Stomach smooth muscle (tissue), 2 donors: ENCODE results near the gene RNF7.
"Not testable (repeated sequence)": the region's sequence is repeated elsewhere in the genome, so short reads cannot be mapped to it uniquely, and the experiment has no call there.

Source experiments
- H3K27ac ChIP-seq: one replicate; pipeline ENCODE4 v1.7.0; 2013; ENCODE audit warnings: mild to moderate bottlenecking, low read length, inconsistent platforms
- H3K27me3 ChIP-seq, 2 donors: one replicate each; pipeline ENCODE4 v1.7.0; 2013; ENCODE audit warnings: low read length in 2 of 2; ENCODE audit not compliant: insufficient read depth in 2 of 2, control insufficient read depth in 1 of 2
- H3K36me3 ChIP-seq, 2 donors: one replicate each; pipeline ENCODE4 v1.7.0; 2013; ENCODE audit warnings: low read length in 2 of 2; ENCODE audit not compliant: control insufficient read depth in 2 of 2, insufficient read depth in 2 of 2
- H3K4me1 ChIP-seq: one replicate; pipeline ENCODE4 v1.7.0; 2013; ENCODE audit warnings: low read length; ENCODE audit not compliant: control insufficient read depth, insufficient read depth
- H3K4me3 ChIP-seq, 2 donors: one replicate each; pipeline ENCODE4 v1.7.0; 2013; ENCODE audit warnings: low read length in 2 of 2
- H3K9ac ChIP-seq, 2 donors: one replicate each; pipeline ENCODE4 v1.7.0; 2013; ENCODE audit warnings: low read length in 2 of 2, mild to moderate bottlenecking in 1 of 2
- H3K9me3 ChIP-seq, 2 donors: one replicate each; pipeline ENCODE4 v1.7.0; 2013; ENCODE audit warnings: low read length in 2 of 2; ENCODE audit not compliant: control insufficient read depth in 2 of 2
- donor health status: healthy.
- donor health status: Pancreatic carcinoma.

Gene RNF7

GRCh38 chr3:141779667-141780066, 41.6 kb downstream of the RNF7 start:
- no peaks in the 10 kb centered on the region for H3K36me3 ChIP-seq
- no peak overlapping the region for H3K27ac ChIP-seq
- H3K4me3 ChIP-seq, result no peak overlapping the region
- no peaks in the 10 kb centered on the region for H3K27me3 ChIP-seq
- no peak overlapping the region for H3K9ac ChIP-seq
- no peaks in the 10 kb centered on the region for H3K4me1 ChIP-seq
- H3K9me3 ChIP-seq, result no peaks in the 10 kb centered on the region

- H3K27me3 ChIP-seq, result no peaks in the 10 kb centered on the region
- no peak overlapping the region for H3K4me3 ChIP-seq
- no peaks in the 10 kb centered on the region for H3K36me3 ChIP-seq
- H3K27ac ChIP-seq, result no peak overlapping the region
- H3K9me3 ChIP-seq, result no peaks in the 10 kb centered on the region
- H3K4me1 ChIP-seq, result no peaks in the 10 kb centered on the region
- H3K9ac ChIP-seq, result no peak overlapping the region
Observed at GRCh38 chr3:141782386-141782932, 44.4 kb downstream of the RNF7 start.

GRCh38 chr3:141783632-141784031, 45.5 kb downstream of the RNF7 start:
- Histone ChIP-seq H3K36me3 (no peaks in the 10 kb centered on the region), H3K9me3 (no peaks in the 10 kb centered on the region), H3K4me3 (no peak overlapping the region), H3K27me3 (no peaks in the 10 kb centered on the region), H3K27ac (no peak overlapping the region), H3K4me1 (no peaks in the 10 kb centered on the region), H3K9ac (no peak overlapping the region)

- Histone ChIP-seq H3K4me1 (no peaks in the 10 kb centered on the region), H3K27ac (no peak overlapping the region), H3K27me3 (no peaks in the 10 kb centered on the region), H3K9me3 (no peaks in the 10 kb centered on the region), H3K36me3 (no peaks in the 10 kb centered on the region), H3K9ac (no peak overlapping the region), H3K4me3 (no peak overlapping the region)
Observed at GRCh38 chr3:141784096-141784495, 46.0 kb downstream of the RNF7 start.

- H3K27ac ChIP-seq, result no peak overlapping the region
- no peaks in the 10 kb centered on the region for H3K27me3 ChIP-seq
- H3K4me3 ChIP-seq, result no peak overlapping the region
- H3K9ac ChIP-seq, result no peak overlapping the region
- no peaks in the 10 kb centered on the region for H3K9me3 ChIP-seq
- H3K4me1 ChIP-seq, result no peaks in the 10 kb centered on the region
- H3K36me3 ChIP-seq, result no peaks in the 10 kb centered on the region
Observed at GRCh38 chr3:141784531-141784930, 46.4 kb downstream of the RNF7 start.

- Histone ChIP-seq H3K4me3 (no peak overlapping the region), H3K4me1 (no peaks in the 10 kb centered on the region), H3K27me3 (no peaks in the 10 kb centered on the region), H3K36me3 (no peaks in the 10 kb centered on the region), H3K27ac (no peak overlapping the region), H3K9me3 (no peaks in the 10 kb centered on the region), H3K9ac (no peak overlapping the region)
Observed at GRCh38 chr3:141788149-141788548, 50.1 kb downstream of the RNF7 start.

GRCh38 chr3:141788750-141789149, 50.7 kb downstream of the RNF7 start:
- not testable (repeated sequence) for H3K9ac ChIP-seq, H3K4me1 ChIP-seq, H3K4me3 ChIP-seq, H3K27me3 ChIP-seq, H3K36me3 ChIP-seq, H3K27ac ChIP-seq, H3K9me3 ChIP-seq

- Histone ChIP-seq H3K27ac (no peak overlapping the region), H3K27me3 (no peaks in the 10 kb centered on the region), H3K9me3 (no peaks in the 10 kb centered on the region), H3K36me3 (no peaks in the 10 kb centered on the region), H3K9ac (no peak overlapping the region), H3K4me3 (no peak overlapping the region), H3K4me1 (no peaks in the 10 kb centered on the region)
Observed at GRCh38 chr3:141789281-141789680, 51.2 kb downstream of the RNF7 start.

- Histone ChIP-seq H3K36me3 (no peaks in the 10 kb centered on the region), H3K27me3 (no peaks in the 10 kb centered on the region), H3K9me3 (no peaks in the 10 kb centered on the region), H3K4me3 (no peak overlapping the region), H3K9ac (no peak overlapping the region), H3K27ac (no peak overlapping the region), H3K4me1 (no peaks in the 10 kb centered on the region)
Observed at GRCh38 chr3:141790171-141790570, 52.1 kb downstream of the RNF7 start.

GRCh38 chr3:141792495-141792894, 54.4 kb downstream of the RNF7 start:
- Histone ChIP-seq H3K27ac (no peak overlapping the region), H3K4me1 (peaks cover 13% of the 10 kb centered on the region), H3K9me3 (no peaks in the 10 kb centered on the region), H3K27me3 (no peaks in the 10 kb centered on the region), H3K9ac (no peak overlapping the region), H3K36me3 (no peaks in the 10 kb centered on the region), H3K4me3 (no peak overlapping the region)

GRCh38 chr3:141793476-141794260, 55.6 kb downstream of the RNF7 start:
- no peaks in the 10 kb centered on the region for H3K9me3 ChIP-seq
- no peaks in the 10 kb centered on the region for H3K36me3 ChIP-seq
- no peak overlapping the region for H3K9ac ChIP-seq
- peaks cover 24% of the 10 kb centered on the region for H3K4me1 ChIP-seq
- H3K27me3 ChIP-seq, result no peaks in the 10 kb centered on the region
- no peak overlapping the region for H3K27ac ChIP-seq
- no peak overlapping the region for H3K4me3 ChIP-seq
